HG02970 (cell line): ENCODE results near the gene PPP2R5B.
"Not testable (repeated sequence)": the region's sequence is repeated elsewhere in the genome, so short reads cannot be mapped to it uniquely, and the experiment has no call there.

Source experiments
- ATAC-seq: cut with Tn5 transposase; IDR thresholded peaks from one replicate; pipeline ENCODE4 v1.9.1; 2021; ENCODE audit warnings: mild to moderate bottlenecking, moderate library complexity, moderate number of reproducible peaks; ENCODE audit not compliant: unreplicated experiment, low FRiP score

Gene PPP2R5B

DNA sequence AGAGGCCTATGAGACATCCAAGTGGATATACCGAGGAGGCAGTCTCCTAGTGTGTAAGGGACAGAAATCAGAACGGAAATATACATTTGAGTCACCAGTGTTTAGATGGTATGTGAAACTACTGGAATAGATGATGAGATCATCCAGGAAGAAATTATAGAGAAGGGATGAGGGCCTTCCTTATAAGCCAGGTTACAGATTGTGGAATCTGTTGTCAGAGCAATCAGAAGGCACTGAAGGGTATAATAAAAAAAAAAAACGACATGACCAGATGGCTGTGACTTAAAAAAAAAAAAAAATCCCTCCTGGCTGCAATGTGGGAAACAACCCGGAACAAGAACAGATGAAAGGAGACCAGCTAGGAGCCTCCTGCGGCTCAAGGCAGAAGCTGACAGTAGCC lies 44.7 kb downstream of the PPP2R5B start:
- ATAC-seq: no peak

GRCh38 chr11:64970731-64971151 lies 46.3 kb downstream of the PPP2R5B start:
- ATAC-seq: no peak

DNA sequence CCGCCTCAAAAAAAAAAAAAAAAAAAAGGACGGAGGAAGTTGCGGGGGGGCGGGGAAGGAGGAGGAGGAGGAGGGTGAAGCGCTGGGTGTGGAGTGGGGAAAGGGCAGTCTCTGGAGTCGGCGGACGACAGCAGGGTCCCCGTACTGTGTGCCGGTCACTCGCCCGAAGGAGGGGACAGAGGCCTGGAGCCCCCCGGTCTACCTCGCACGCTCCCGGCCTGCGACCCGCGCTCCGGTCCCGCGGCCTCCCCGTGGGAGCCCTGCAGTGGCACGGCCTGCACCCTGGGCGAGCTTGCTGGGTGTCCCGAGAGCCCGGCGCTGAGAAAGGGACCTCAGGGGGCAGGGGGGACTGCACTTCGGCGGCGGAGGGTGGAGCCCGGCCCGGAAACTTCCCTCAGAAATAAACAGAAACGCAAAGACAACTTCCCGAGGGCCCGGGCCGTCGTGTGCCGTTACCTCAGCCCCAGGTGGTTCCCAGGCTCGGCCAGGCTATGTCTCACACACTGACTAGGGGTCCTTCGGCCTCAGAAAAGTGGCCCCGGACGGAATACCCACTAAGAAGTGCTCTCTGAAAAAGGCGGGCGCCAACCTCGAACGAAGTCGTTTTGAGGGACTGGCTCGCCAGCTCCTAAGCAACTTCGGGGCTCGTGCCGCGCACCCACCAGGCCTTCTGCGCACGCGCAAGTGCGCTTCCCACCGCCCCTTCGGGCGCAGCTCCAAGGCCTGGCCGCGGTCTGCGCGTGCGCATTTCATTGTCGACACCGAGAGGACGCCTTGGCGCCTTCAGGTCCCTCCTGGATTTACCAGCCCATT lies 47.1 kb downstream of the PPP2R5B start, which contains the start of gene MAJIN:
TSS of gene MAJIN (minus strand) at position 688 of the 813 bp plus-strand sequence. CDS start 12,703 bp downstream, outside the sequence.
- no peak for ATAC-seq

DNA sequence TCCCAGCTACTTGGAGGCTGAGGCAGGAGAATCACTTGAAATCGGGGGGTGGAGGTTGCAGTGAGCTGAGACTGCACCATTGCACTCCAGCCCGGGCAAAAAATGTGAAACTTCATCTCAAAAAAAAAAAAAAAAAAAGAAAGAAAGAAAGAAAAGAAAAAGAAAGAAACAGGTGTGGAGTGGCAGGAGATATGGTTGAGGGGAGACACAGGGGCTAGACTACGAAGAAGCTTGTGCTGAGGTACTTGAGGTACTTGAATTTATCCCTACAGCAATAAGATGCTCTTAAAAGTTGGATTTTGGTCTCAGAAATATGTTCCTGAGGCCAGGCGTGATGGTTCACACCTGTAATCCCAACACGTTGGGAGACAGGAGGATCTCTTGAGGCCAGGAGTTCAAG lies 49.6 kb downstream of the PPP2R5B start:
- no peak for ATAC-seq

GRCh38 chr11:64976651-64977050 lies 52.2 kb downstream of the PPP2R5B start:
- ATAC-seq: no peak

DNA sequence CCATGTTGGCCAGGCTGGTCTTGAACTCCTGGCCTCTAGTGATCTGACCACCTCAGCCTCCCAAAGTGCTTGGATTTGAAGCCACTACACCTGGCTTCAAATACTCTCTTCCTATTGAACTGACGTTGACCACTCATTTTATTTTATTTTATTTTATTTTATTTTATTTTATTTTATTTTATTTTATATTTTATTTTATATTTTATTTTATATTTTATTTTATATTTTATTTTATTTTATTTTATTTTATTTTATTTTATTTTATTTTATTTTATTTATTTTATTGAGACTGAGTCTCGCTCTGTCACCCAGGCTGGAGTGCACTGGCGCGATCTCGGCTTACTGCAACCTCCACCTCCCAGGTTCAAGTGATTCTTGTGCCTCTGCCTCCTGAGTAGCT lies 58.9 kb downstream of the PPP2R5B start:
- not testable (repeated sequence) for ATAC-seq
